ENCODE measurements around the gene ZFYVE28.

Gene ZFYVE28

GRCh38 chr4:2245057-2245786 is 173.2 kb downstream of the ZFYVE28 start:
- H4K20me1 ChIP-seq (ENCODE audit: control insufficient read depth, insufficient read depth, low read depth, low read length) = peaks cover 12% of the 10 kb centered on the region
- H3K9me3 ChIP-seq (ENCODE audit: control insufficient read depth, insufficient read depth, low read length) = no peaks in the 10 kb centered on the region
- H3F3A ChIP-seq (ENCODE audit: control insufficient read depth, insufficient read depth) = peaks cover 9% of the 10 kb centered on the region
- peaks cover 16% of the 10 kb centered on the region for H3K79me2 ChIP-seq (ENCODE audit: control insufficient read depth, low read length)
- H3K27ac ChIP-seq (ENCODE audit: low read depth, low read length) = no peak overlapping the region
- no peak overlapping the region for H3K4me3 ChIP-seq (ENCODE audit: low read length)
- peaks cover 25% of the 10 kb centered on the region for H3K4me1 ChIP-seq (ENCODE audit: control insufficient read depth, low read length)
- H3K9me2 ChIP-seq (replicated peaks; ENCODE audit: control insufficient read depth, low read length) = no peaks in the 10 kb centered on the region
- TF ChIP-seq EZH2phosphoT487 (IDR thresholded peaks at IDR 0.05; ENCODE audit: borderline replicate concordance, low read length) = no peak
- TF ChIP-seq, protein P1, sequence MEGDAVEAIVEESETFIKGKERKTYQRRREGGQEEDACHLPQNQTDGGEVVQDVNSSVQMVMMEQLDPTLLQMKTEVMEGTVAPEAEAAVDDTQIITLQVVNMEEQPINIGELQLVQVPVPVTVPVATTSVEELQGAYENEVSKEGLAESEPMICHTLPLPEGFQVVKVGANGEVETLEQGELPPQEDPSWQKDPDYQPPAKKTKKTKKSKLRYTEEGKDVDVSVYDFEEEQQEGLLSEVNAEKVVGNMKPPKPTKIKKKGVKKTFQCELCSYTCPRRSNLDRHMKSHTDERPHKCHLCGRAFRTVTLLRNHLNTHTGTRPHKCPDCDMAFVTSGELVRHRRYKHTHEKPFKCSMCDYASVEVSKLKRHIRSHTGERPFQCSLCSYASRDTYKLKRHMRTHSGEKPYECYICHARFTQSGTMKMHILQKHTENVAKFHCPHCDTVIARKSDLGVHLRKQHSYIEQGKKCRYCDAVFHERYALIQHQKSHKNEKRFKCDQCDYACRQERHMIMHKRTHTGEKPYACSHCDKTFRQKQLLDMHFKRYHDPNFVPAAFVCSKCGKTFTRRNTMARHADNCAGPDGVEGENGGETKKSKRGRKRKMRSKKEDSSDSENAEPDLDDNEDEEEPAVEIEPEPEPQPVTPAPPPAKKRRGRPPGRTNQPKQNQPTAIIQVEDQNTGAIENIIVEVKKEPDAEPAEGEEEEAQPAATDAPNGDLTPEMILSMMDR (IDR thresholded peaks at IDR 0.05; ENCODE audit: low read depth, low read length, poor library complexity, severe bottlenecking) = no peak
- no peaks in the 10 kb centered on the region for H3K27me3 ChIP-seq (ENCODE audit: control insufficient read depth, low read length)
- no peak overlapping the region for H3K4me2 ChIP-seq (ENCODE audit: low read length)
- peaks cover 2% of the 10 kb centered on the region for H3K36me3 ChIP-seq (ENCODE audit: control insufficient read depth, low read length)

DNA sequence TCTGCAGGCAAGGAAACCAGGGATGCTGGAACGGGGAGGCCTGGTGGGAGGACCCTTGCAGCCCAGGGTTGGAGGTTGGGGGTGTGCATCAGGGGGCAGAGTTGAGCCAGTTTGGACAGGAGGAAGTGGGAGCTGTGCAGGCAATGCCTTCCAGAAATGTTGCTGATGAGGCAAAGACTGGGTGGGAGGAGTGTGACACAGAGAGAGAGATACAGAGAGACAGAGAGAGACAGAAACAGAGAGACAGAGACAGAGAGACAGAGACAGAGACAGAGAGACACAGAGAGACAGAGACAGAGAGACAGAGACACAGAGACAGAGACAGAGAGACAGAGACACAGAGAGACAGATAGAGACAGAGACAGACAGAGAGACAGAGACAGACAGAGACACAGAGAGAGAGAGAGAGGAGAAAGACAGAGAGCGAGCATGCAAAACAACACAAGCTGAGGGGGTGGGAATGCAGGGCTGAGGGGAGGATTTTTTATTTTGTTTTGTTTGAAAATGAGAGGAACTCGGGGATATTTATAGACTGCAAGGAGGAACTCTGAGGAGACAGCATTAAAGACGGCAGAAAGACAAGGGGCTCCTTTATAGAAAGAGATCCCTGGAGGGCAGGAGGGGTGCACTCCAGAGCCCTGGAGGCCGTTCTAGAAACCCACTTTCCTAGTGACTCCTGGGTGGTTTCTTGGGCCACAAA is 174.6 kb downstream of the ZFYVE28 start:
- H3K4me3 ChIP-seq (ENCODE audit: low read length) = peak overlapping the region; percentile 29
- peaks cover 39% of the 10 kb centered on the region for H3K4me1 ChIP-seq (ENCODE audit: control insufficient read depth, low read length)
- H3K9me2 ChIP-seq (replicated peaks; ENCODE audit: control insufficient read depth, low read length) = no peaks in the 10 kb centered on the region
- H3K27me3 ChIP-seq (ENCODE audit: control insufficient read depth, low read length) = no peaks in the 10 kb centered on the region
- peaks cover 30% of the 10 kb centered on the region for H3K79me2 ChIP-seq (ENCODE audit: control insufficient read depth, low read length)
- no peak overlapping the region for H3K27ac ChIP-seq (ENCODE audit: low read depth, low read length)
- peaks cover 16% of the 10 kb centered on the region for H3K36me3 ChIP-seq (ENCODE audit: control insufficient read depth, low read length)
- no peaks in the 10 kb centered on the region for H3K9me3 ChIP-seq (ENCODE audit: control insufficient read depth, insufficient read depth, low read length)
- TF ChIP-seq EZH2phosphoT487 (IDR thresholded peaks at IDR 0.05; ENCODE audit: borderline replicate concordance, low read length) = no peak
- TF ChIP-seq, protein P1 (IDR thresholded peaks at IDR 0.05; ENCODE audit: low read depth, low read length, poor library complexity, severe bottlenecking) = peak; percentile 27
- peaks cover 9% of the 10 kb centered on the region for H3F3A ChIP-seq (ENCODE audit: control insufficient read depth, insufficient read depth)
- peaks cover 22% of the 10 kb centered on the region for H4K20me1 ChIP-seq (ENCODE audit: control insufficient read depth, insufficient read depth, low read depth, low read length)
- H3K4me2 ChIP-seq (ENCODE audit: low read length) = peak overlapping the region; percentile 60

- Histone ChIP-seq H3K9me3 (ENCODE audit: control insufficient read depth, insufficient read depth, low read length) (no peaks in the 10 kb centered on the region), H3K79me2 (ENCODE audit: control insufficient read depth, low read length) (peaks cover 50% of the 10 kb centered on the region), H3K4me2 (ENCODE audit: low read length) (peak within 1 kb of the TSS; percentile 77), H4K20me1 (ENCODE audit: control insufficient read depth, insufficient read depth, low read depth, low read length) (peaks cover 31% of the 10 kb centered on the region), H3K9me2 (replicated peaks; ENCODE audit: control insufficient read depth, low read length) (no peaks in the 10 kb centered on the region), H3F3A (ENCODE audit: control insufficient read depth, insufficient read depth) (peaks cover 9% of the 10 kb centered on the region), H3K4me3 (ENCODE audit: low read length) (peak within 1 kb of the TSS; percentile 91), H3K4me1 (ENCODE audit: control insufficient read depth, low read length) (peaks cover 55% of the 10 kb centered on the region), H3K36me3 (ENCODE audit: control insufficient read depth, low read length) (peaks cover 34% of the 10 kb centered on the region), H3K27me3 (ENCODE audit: control insufficient read depth, low read length) (no peaks in the 10 kb centered on the region), H3K27ac (ENCODE audit: low read depth, low read length) (peak within 1 kb of the TSS; percentile 60)
- TF ChIP-seq, protein P1 (IDR thresholded peaks at IDR 0.05; ENCODE audit: low read depth, low read length, poor library complexity, severe bottlenecking) = no peak
- TF ChIP-seq EZH2phosphoT487 (IDR thresholded peaks at IDR 0.05; ENCODE audit: borderline replicate concordance, low read length) = no peak
These were observed 176.8 kb downstream of the ZFYVE28 start, which contains the start of the genes HAUS3 and POLN for GRCh38 chr4:2241410-2242353. TSS of gene HAUS3 (minus strand) at chr4:2242121. CDS start at chr4:2240946, 1,175 bp downstream. TSS of gene POLN (minus strand) at chr4:2242121. CDS start at chr4:2229231, 12,890 bp downstream.
